Measurements from ENCODE around the gene SPATA21.
A peak's percentile ranks its signal among the peaks of the same experiment; 100 is the strongest.

SPATA21 gene

DNA sequence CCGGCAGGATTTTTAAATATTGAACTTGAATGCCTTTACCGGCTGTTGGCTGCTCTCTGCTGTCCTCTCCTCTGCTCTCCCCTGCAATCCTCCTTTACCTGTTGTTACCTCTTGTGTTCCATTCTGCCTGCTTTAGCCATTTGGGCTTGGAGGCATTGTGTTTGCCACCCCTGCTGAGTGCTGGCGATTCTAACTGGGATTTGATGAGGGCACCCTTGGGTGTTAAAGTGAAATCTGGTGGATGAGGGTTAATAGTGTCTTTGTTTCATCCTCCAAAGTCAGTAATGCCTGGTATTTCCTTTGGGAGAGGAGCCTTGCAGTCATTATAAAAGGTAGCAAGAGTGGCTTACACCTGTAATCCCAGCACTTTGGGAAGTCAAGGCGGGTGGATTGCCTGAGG lies 60.3 kb downstream of the SPATA21 start:
- Histone ChIP-seq H3K4me3 (ENCODE audit: low read depth, low read length) (no peak overlapping the region), H3K36me3 (replicated peaks) (no peaks in the 10 kb centered on the region), H3K27me3 (replicated peaks) (no peaks in the 10 kb centered on the region), H3K27ac (no peak overlapping the region)
- no peak for DNase-seq
- TF ChIP-seq, protein P1, sequence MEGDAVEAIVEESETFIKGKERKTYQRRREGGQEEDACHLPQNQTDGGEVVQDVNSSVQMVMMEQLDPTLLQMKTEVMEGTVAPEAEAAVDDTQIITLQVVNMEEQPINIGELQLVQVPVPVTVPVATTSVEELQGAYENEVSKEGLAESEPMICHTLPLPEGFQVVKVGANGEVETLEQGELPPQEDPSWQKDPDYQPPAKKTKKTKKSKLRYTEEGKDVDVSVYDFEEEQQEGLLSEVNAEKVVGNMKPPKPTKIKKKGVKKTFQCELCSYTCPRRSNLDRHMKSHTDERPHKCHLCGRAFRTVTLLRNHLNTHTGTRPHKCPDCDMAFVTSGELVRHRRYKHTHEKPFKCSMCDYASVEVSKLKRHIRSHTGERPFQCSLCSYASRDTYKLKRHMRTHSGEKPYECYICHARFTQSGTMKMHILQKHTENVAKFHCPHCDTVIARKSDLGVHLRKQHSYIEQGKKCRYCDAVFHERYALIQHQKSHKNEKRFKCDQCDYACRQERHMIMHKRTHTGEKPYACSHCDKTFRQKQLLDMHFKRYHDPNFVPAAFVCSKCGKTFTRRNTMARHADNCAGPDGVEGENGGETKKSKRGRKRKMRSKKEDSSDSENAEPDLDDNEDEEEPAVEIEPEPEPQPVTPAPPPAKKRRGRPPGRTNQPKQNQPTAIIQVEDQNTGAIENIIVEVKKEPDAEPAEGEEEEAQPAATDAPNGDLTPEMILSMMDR (IDR thresholded peaks at IDR 0.05; ENCODE audit: low read depth, low read length, missing control alignments), result no peak
- in situ Hi-C loops (cut with HindIII; ENCODE audit: low pct_ligation_motif_present, low sequenced_read_pairs), result no loop called here

DNA sequence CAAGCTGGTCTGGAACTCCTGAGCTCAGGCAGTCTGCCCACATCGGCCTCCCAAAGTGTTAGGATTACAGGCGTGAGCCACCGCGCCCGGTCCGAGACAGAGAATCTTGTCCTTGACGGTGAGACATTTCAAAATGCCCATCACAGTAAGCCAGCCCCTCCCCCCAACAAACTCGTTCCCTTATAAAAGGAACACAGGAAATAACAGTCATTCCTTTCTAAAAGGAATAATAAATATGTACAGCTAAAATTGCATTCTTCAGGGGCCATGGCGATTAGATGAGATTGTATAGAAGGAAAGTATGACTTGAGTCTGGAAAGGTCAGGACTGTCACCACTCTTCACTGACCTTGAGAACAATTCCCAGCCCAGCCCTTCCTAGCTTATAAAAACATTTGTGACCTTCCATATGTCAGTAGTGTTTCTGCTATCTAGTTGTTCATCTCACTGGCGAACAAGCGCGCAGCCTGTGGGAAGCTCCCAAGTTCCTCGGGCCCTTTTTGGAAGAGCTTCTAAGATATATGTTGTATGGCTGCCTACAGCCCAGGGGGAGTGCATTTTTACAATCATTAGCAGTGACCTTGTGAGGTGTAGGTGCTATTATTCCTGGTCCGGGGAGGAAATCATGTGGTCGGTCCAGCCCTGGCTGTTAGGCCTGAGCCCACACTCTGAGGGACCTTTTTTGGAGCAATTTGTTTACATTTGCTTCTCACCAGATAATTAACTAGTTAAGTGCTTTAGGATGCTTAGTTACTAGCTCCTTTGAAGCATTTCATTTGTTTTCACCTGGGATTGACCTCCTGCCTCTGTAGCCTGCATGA lies 61.5 kb downstream of the SPATA21 start:
- Histone ChIP-seq H3K27me3 (replicated peaks) (no peaks in the 10 kb centered on the region), H3K4me3 (ENCODE audit: low read depth, low read length) (no peak overlapping the region), H3K36me3 (replicated peaks) (no peaks in the 10 kb centered on the region), H3K27ac (peak overlapping the region; percentile 84)
- TF ChIP-seq, protein P1 (IDR thresholded peaks at IDR 0.05; ENCODE audit: low read depth, low read length, missing control alignments), result no peak
- in situ Hi-C loops (cut with HindIII; ENCODE audit: low pct_ligation_motif_present, low sequenced_read_pairs), result no loop called here
- peak; percentile 78 for DNase-seq

DNA sequence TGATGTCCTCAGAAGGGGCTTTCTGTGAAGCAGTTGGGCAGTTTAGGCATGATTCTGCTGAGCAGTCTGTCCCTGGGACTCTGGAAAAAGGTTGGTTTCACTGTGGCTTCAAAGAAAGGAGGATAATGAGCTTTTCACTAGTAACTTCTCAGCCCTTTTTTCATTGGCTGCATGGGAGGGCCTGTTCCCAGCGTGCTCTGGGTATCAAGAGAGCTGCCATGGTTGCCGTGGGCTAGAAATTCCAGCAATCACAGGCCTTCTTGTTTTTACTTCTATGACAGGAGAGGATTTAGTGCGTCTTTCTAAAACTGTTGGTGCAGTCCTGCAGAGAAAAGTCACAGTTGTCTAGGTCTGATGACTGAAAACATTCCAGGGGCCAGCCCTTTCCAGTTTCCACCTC lies 63.0 kb downstream of the SPATA21 start:
- H3K4me3 ChIP-seq (ENCODE audit: low read depth, low read length), result no peak overlapping the region
- in situ Hi-C loops (cut with HindIII; ENCODE audit: low pct_ligation_motif_present, low sequenced_read_pairs), result no loop called here
- H3K36me3 ChIP-seq (replicated peaks), result no peaks in the 10 kb centered on the region
- no peak for DNase-seq
- TF ChIP-seq, protein P1 (IDR thresholded peaks at IDR 0.05; ENCODE audit: low read depth, low read length, missing control alignments), result no peak
- no peaks in the 10 kb centered on the region for H3K27me3 ChIP-seq (replicated peaks)
- peak overlapping the region; percentile 84 for H3K27ac ChIP-seq

DNA sequence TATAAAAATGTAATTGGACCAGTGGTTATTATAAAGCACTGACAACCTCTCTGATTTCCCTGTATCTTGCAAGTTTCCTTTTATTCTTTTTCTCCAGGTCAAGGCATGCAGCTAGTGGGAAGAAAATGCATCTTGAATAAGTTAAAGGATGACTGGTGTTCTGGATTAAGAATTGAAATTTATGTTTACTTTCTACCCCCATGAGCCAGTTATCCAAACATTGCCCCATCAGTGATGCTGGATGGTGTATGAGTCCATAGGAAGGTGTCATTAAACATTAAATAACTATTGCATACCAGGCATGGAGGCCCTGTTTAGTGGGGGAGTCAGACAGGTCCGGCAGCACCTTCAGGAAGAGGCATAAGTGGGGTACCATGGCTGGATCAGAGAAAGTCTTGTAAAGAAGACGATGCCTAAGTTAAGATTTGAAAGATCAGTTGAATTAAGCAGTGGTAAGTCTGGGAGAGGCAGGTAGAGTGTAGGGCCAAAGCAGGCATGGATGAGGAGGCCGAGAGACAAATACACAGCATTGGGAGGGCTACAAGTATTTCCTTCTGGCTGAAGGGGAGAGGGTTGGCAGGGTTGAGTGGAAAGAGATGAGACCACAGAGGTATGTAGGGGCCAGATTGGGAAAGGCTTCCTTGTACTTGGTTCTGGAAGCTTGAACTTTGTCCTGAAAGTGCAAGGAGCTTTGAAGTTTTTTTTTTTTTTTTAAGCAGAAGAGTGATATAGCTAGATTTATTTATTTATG lies 64.5 kb downstream of the SPATA21 start:
- H3K27ac ChIP-seq, result peak overlapping the region; percentile 72
- TF ChIP-seq, protein P1 (IDR thresholded peaks at IDR 0.05; ENCODE audit: low read depth, low read length, missing control alignments), result no peak
- in situ Hi-C loops (cut with HindIII; ENCODE audit: low pct_ligation_motif_present, low sequenced_read_pairs), result no loop called here
- no peak for DNase-seq
- no peak overlapping the region for H3K4me3 ChIP-seq (ENCODE audit: low read depth, low read length)
- H3K27me3 ChIP-seq (replicated peaks), result no peaks in the 10 kb centered on the region
- H3K36me3 ChIP-seq (replicated peaks), result no peaks in the 10 kb centered on the region

DNA sequence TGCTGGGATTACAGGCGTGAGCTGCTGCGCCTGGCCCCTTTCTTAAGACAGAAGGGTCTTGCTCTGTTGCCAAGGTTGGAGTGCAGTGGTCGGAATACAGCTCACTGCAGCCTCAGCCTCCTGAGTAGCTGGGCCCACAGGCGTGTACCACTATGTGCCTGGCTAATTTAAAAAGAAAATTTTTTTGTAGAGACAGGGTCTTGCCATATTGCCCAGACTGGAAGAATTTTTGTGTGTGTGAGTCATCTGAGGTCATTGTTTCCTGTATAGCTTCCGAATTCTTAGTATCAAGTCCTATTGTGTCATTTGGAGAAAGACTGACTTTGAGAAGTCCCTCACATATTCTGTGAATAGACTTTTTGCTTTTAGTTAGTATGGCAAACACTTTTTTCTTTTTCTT lies 65.5 kb downstream of the SPATA21 start:
- Histone ChIP-seq H3K4me3 (ENCODE audit: low read depth, low read length) (no peak overlapping the region), H3K36me3 (replicated peaks) (no peaks in the 10 kb centered on the region), H3K27me3 (replicated peaks) (no peaks in the 10 kb centered on the region), H3K27ac (peak overlapping the region; percentile 72)
- TF ChIP-seq, protein P1 (IDR thresholded peaks at IDR 0.05; ENCODE audit: low read depth, low read length, missing control alignments), result no peak
- in situ Hi-C loops (cut with HindIII; ENCODE audit: low pct_ligation_motif_present, low sequenced_read_pairs), result no loop called here
- peak; percentile 60 for DNase-seq

Measured in brain microvascular endothelial cell (primary cell).